Islet of Langerhans (tissue), 1 donor: ENCODE data around the gene MFSD2A.
A peak's percentile ranks its signal among the peaks of the same experiment; 100 is the strongest.
"Not testable (repeated sequence)": the region's sequence is repeated elsewhere in the genome, so short reads cannot be mapped to it uniquely, and the experiment has no call there.

Experiments used
- FAIRE-seq: peaks from one replicate; lab custom pipeline; 2011; peaks lifted over from hg19 to GRCh38; lab: Jason Lieb, UNC

Gene MFSD2A

GRCh38 chr1:39954870-39955546, at the start of gene MFSD2A:
MFSD2A (plus strand) TSS chr1:39955145; CDS start chr1:39955293, 148 bp downstream.
- no peak for FAIRE-seq

DNA sequence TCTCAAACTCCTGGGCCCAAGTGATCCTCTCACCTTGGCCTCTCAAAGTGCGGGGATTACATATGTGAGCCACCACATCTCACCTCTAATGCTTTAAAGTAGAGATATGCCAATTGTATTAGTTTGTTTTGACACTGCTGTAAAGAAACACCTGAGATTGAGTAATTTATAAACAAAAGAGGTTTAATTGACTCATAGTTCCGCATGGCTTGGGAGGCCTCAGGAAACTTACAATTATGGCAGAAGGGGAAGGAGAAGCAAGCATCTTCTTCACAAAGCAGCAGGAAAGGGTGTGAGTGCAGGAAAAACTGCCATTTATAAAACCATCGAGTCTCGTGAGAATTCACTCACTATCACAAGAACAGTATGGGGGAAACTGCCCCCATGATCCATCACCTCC, 49.8 kb upstream of the MFSD2A start:
- no peak for FAIRE-seq

GRCh38 chr1:39907528-39908453, 47.2 kb upstream of the MFSD2A start:
- FAIRE-seq, result no peak

DNA sequence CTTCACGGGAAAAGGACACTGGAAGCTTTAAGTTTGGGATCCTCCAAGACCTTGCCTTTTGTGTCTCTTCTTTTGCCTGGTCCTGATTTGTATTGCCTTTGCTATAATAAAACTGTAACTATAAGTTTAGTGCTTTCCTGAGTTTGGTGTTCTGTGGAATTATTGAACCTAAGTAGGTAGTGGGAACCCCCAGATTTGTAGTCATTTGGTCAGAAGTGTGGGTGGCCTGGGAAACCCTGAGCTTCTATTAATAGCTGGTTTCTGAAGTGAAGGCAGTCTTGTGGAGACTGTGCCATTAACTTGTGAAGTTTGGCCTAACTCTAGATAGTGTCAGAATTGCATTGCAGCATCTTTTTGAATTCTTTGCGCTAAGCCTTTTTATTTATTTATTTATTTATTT, 46.4 kb upstream of the MFSD2A start:
- FAIRE-seq, result no peak

DNA sequence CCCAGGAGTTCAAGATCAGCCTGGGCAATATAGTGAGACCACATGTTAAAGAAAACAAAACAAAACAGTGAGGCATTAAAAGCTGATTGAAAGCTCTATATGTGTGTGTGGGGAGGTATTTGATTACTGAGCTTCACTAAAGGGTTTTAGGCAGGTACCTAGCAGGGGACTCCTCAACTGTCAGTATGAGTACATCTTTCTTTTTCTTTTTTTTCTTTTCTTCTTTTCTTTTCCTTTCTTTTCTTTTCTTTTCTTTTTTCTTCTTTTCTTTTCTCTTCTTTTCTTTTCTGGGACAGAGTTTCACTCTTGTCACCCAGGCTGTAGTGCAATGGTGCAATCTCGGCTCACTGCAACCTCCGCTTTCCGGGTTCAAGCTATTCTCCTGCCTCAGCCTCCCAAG, 44.7 kb upstream of the MFSD2A start:
- FAIRE-seq, result no peak

DNA sequence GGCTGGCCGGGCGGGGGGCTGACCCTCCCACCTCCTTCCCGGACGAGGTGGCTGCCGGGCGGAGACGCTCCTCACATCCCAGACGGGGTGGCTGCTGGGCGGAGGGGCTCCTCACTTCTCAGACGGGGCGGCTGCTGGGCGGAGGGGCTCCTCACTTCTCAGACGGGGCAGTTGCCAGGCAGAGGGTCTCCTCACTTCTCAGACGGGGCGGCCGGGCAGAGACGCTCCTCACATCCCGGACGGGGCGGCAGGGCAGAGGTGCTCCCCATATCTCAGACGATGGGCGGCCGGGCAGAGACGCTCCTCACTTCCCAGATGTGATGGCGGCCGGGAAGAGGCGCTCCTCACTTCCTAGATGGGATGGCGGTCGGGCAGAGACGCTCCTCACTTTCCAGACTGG, 41.8 kb upstream of the MFSD2A start:
- not testable (repeated sequence) for FAIRE-seq

GRCh38 chr1:39915499-39916129, 39.3 kb upstream of the MFSD2A start:
- FAIRE-seq, result no peak

GRCh38 chr1:39917825-39918224, 37.1 kb upstream of the MFSD2A start:
- no peak for FAIRE-seq

DNA sequence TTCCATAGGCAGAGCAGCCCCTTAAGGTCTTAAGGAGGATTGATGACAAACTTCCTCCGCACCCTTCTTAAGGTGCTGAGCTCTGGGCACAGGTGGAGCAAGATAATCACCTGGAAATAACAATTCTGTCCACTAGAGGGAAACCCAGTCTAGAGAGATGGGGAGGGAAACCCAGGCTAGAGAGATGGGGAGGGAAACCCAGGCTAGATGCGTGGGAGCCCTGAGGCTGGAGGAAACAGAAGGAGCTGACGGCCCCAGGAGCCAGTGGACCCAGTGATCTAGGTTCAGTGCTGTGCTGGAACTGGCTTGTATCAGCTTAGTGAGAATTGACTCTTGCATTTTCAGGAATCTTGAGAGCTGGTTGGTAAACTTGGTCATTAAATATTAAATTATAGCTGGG, 35.4 kb upstream of the MFSD2A start:
- peak; percentile 84 for FAIRE-seq

- FAIRE-seq, result no peak
Measured at GRCh38 chr1:39922251-39922688, 32.7 kb upstream of the MFSD2A start.

DNA sequence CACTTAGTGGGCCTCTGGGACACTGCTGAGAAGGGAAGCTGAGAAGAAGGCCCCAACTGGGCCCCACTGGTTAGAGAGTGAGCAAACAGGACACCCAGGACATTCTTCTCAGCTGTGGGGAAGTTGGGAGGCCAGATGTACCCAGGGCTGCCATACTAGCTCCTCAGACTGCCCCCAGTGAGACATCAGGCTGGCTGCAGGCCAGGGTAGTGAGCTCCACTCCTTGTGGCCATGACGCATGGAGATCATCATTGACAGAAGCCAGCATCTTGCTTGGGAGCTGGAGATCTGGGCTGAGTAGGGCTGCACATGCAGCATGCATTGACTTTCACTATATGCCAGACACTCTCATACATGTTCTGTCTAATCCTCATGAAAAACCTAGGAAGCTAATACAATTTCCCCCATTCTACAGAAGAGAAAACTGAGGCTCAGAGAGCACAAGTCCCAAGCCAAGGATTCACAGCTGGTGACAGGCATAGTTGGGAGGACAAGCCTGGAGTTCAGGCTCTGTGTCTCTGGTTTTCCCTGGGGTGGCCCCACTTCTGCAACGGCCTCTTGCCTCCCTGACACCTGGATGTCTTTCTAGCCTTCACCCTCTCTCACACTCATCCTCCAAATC, 29.1 kb upstream of the MFSD2A start:
- no peak for FAIRE-seq

- FAIRE-seq, result no peak
Measured at GRCh38 chr1:39926343-39926793, 28.6 kb upstream of the MFSD2A start.

- no peak for FAIRE-seq
Measured at GRCh38 chr1:39926820-39927219, 28.1 kb upstream of the MFSD2A start.

GRCh38 chr1:39927538-39927937, 27.4 kb upstream of the MFSD2A start:
- no peak for FAIRE-seq

- FAIRE-seq, result no peak
Measured at GRCh38 chr1:39928809-39929587, 25.9 kb upstream of the MFSD2A start.

- FAIRE-seq, result no peak
Measured at GRCh38 chr1:39933956-39934941, 20.7 kb upstream of the MFSD2A start.

DNA sequence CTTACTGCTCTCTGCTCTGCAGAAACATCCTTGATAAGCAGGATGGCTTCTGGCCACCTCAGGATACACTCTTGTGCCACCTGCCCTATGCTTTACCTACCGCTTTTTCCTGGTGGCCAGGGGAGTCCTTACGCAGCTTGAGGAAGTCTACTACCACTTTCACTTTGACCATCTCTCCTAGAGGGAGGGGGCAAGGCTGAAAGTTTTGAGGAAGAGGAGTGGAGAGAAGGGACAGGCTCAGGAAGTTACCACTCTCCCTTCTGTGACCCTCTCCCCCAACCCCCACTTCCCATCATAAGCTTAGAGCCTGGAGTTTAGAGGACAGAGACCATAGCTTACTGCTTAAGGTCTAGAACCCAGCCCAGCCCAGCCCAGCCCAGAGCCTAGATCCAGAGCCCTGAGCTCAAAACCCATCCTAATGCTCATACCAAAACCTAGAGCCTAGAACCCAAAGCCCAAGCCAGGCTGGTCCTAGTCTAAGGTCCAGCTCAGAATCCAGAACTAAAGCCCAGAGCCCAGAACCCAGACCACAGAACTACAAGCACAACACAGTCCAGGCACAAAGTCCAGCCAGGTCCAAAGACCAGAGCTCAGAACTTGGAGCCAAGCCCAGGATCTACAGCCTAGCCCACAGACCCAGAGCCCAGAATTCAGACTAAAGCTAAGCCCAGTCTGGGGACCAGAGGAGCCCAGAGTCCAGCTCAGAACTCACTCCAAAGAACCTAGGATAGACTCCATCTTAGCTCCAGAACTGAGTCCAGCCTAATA, 18.0 kb upstream of the MFSD2A start:
- FAIRE-seq, result no peak

DNA sequence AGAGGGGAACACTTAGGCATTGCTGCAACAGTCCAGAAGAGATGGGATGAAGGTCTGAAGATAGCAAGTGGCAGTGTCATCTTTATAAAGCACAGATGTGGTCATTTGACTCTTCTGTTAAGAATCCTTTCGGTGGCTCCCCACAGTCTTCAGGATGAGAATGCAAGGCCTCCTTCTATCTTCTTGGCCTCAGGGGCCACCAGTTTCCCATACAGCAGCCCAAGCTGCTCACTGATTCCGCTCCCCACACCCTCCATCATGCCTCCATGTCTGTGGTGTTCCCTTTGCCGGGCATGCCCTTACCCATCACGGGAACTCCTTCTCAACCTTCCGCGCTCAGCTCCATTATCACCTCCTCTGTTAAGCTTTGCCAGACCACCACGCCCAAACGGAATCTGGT, 16.1 kb upstream of the MFSD2A start:
- no peak for FAIRE-seq

- FAIRE-seq, result no peak
Measured at GRCh38 chr1:39940253-39940652, 14.7 kb upstream of the MFSD2A start.
